ENCODE measurements around the gene CDKN2B-AS1.

- TF ChIP-seq CTCF (IDR thresholded peaks at IDR 0.05; ENCODE audit: low read depth, low read length): no peak
- TF ChIP-seq EZH2phosphoT487 (IDR thresholded peaks at IDR 0.05; ENCODE audit: low read depth): no peak
Measured at GRCh38 chr9:21974343-21974721, 20.3 kb upstream of the CDKN2B-AS1 start.
